Measurements from ENCODE around the gene C1QTNF1. TPM values are rescaled to one million over a fixed set of nuclear protein-coding genes. Genes with fewer than 3 reads are reported as not detected.

Gene C1QTNF1
- total RNA-seq, 1 experiment from 2014 or later: 4.0 TPM

GRCh38 chr17:79036596-79036995 lies 12.6 kb downstream of the C1QTNF1 start:
- Histone ChIP-seq H3K4me2 (ENCODE audit: low read length) (peak overlapping the region; percentile 13; the same call in 1 of the 2 replicates), H3K9ac (ENCODE audit: low read length) (no peak overlapping the region), H3K9me2 (ENCODE audit: insufficient read depth) (no peaks in the 10 kb centered on the region), H2AFZ (ENCODE audit: low read depth, low read length, poor library complexity, severe bottlenecking) (no peak overlapping the region), H3K27ac (ENCODE audit: low read depth, low read length) (no peak overlapping the region), H4K20me1 (ENCODE audit: insufficient read depth) (no peaks in the 10 kb centered on the region), H3K9me3 (ENCODE audit: control insufficient read depth in 1 of 2, insufficient read depth in 1 of 2, low read depth in 1 of 2, low read length in 2 of 2) (no peaks in the 10 kb centered on the region), H3K4me3 (replicated peaks in 1 of 2; ENCODE audit: low read depth in 1 of 2, low read length in 2 of 2) (no peak overlapping the region), H3K79me2 (ENCODE audit: insufficient read depth, low read length) (no peaks in the 10 kb centered on the region), H3K27me3 (ENCODE audit: insufficient read depth, low read length) (no peaks in the 10 kb centered on the region), H3K4me1 (ENCODE audit: control insufficient read depth in 1 of 2, insufficient read depth in 2 of 2, low read length in 2 of 2) (peaks cover 0 to 4% of the 10 kb centered on the region in 2 experiments; a peak in 2 of 4 replicates), H3K36me3 (ENCODE audit: control insufficient read depth in 1 of 2, insufficient read depth in 2 of 2, low read length in 2 of 2) (no peaks in the 10 kb centered on the region)
- ChIA-PET RAD21 (ENCODE audit: low non-redundant PET in 1 of 2, low total read pairs in 2 of 2, uncharacterized antibody in 2 of 2, unreplicated experiment in 2 of 2) (no interaction called here), POLR2A (interaction anchor here (0.6 to 2.6 kb wide), 2 partner anchors 10 to 251 kb away, joined by 3 to 8 read pairs; no protein-coding TSS in a partner anchor), CTCF (interaction anchor here (0.9 to 2.4 kb wide), 7 partner anchors 8 to 355 kb away, joined by 3 to 16 read pairs (median 9); partner anchors contain the start of gene ENGASE)
- peak; percentile 39 for ATAC-seq
- TF ChIP-seq CEBPB (IDR thresholded peaks at IDR 0.05; ENCODE audit: low read depth) (peak; percentile 99), REST (IDR thresholded peaks at IDR 0.05; ENCODE audit: low read depth) (no peak)
- intact Hi-C loops (cut with micrococcal nuclease): no loop called here
- DNase-seq (ENCODE audit: low read depth, low spot score): no peak
- BruUV-seq (replicated peaks): no TSS peak

- TF ChIP-seq FOSL1 (IDR thresholded peaks at IDR 0.05; ENCODE audit: low read depth) (no peak), EZH2 (IDR thresholded peaks at IDR 0.05) (no peak), TCF7L2 (IDR thresholded peaks at IDR 0.05; ENCODE audit: borderline replicate concordance, extremely low read depth, insufficient read depth, insufficient read length) (no peak), ZFX (IDR thresholded peaks at IDR 0.05) (no peak)
- CTCF ChIA-PET: interaction anchor here (1.3 kb wide), 1 partner anchor 18 kb away, joined by 5 read pairs; no protein-coding TSS in a partner anchor
These were observed 14.7 kb downstream of the C1QTNF1 start for GRCh38 chr17:79038545-79039135.

More at GRCh38 chr17:79038545-79039135, 14.7 kb downstream of the C1QTNF1 start:
- no peaks in the 10 kb centered on the region for H4K20me1 ChIP-seq (ENCODE audit: insufficient read depth)
- H3K36me3 ChIP-seq (ENCODE audit: control insufficient read depth in 1 of 2, insufficient read depth in 2 of 2, low read length in 2 of 2): no peaks in the 10 kb centered on the region
- no peaks in the 10 kb centered on the region for H3K27me3 ChIP-seq (ENCODE audit: insufficient read depth, low read length)
- DNase-seq (ENCODE audit: low read depth, low spot score) (no peak), ATAC-seq (no peak)
- H2AFZ ChIP-seq (ENCODE audit: low read depth, low read length, poor library complexity, severe bottlenecking): no peak overlapping the region
- H3K4me3 ChIP-seq (replicated peaks in 1 of 2; ENCODE audit: low read depth in 1 of 2, low read length in 2 of 2): no peak overlapping the region
- no peaks in the 10 kb centered on the region for H3K9me2 ChIP-seq (ENCODE audit: insufficient read depth)
- H3K4me1 ChIP-seq (ENCODE audit: control insufficient read depth in 1 of 2, insufficient read depth in 2 of 2, low read length in 2 of 2): peaks cover 0 to 10% of the 10 kb centered on the region in 2 experiments; a peak in 3 of 4 replicates
- no TSS peak for BruUV-seq (replicated peaks)
- H3K9me3 ChIP-seq (ENCODE audit: control insufficient read depth in 1 of 2, insufficient read depth in 1 of 2, low read depth in 1 of 2, low read length in 2 of 2): no peaks in the 10 kb centered on the region
- no peak overlapping the region for H3K27ac ChIP-seq (ENCODE audit: low read depth, low read length)
- no peak overlapping the region for H3K9ac ChIP-seq (ENCODE audit: low read length)
- POLR2A ChIA-PET: no interaction called here
- RAD21 ChIA-PET (ENCODE audit: low non-redundant PET in 1 of 2, low total read pairs in 2 of 2, uncharacterized antibody in 2 of 2, unreplicated experiment in 2 of 2): no interaction called here
- no peaks in the 10 kb centered on the region for H3K79me2 ChIP-seq (ENCODE audit: insufficient read depth, low read length)
- intact Hi-C loops (cut with micrococcal nuclease): no loop called here
- no peak overlapping the region for H3K4me2 ChIP-seq (ENCODE audit: low read length)

Data from HCT116 (cell line).